ENCODE measurements around the gene GULP1. TPM values are rescaled to one million over a fixed set of nuclear protein-coding genes. Genes with fewer than 3 reads are reported as not detected.

The GULP1 gene
- total and polyA plus RNA-seq, 12 donors, result 5.8 to 122 (median 51.5) TPM

GRCh38 chr2:188332619-188333018 lies 40.9 kb downstream of the GULP1 start:
- H3K9me3 ChIP-seq (replicated peaks in 1 of 3), result no peaks in the 10 kb centered on the region
- TF ChIP-seq CTCF (IDR thresholded peaks at IDR 0.05) (no peak), POLR2A (IDR thresholded peaks at IDR 0.05) (no peak)
- intact Hi-C loops (cut with DNase I), result no loop called here
- H3K36me3 ChIP-seq (replicated peaks in 1 of 2), result no peaks in the 10 kb centered on the region
- peaks cover 0 to 34% of the 10 kb centered on the region in 2 donors for H3K4me1 ChIP-seq (replicated peaks in 1 of 2)
- WGBS, 4 donors, result 94 to 100% (median 96%) methylated on average over 2 of the region's 2 CpGs
- no peak for DNase-seq
- no peak overlapping the region for H3K4me3 ChIP-seq
- H3K27ac ChIP-seq, result no peak overlapping the region
- no peaks in the 10 kb centered on the region for H3K27me3 ChIP-seq

- Histone ChIP-seq H3K4me1 (replicated peaks in 1 of 2) (peaks cover 0 to 34% of the 10 kb centered on the region in 2 donors), H3K27me3 (no peaks in the 10 kb centered on the region), H3K9me3 (replicated peaks in 1 of 3) (no peaks in the 10 kb centered on the region), H3K4me3 (no peak overlapping the region), H3K36me3 (replicated peaks in 1 of 2) (no peaks in the 10 kb centered on the region), H3K27ac (no peak overlapping the region)
- 46 to 66% (median 48%) methylated on average over 5 of the region's 5 CpGs for WGBS, 4 donors
- TF ChIP-seq POLR2A (IDR thresholded peaks at IDR 0.05) (no peak), CTCF (IDR thresholded peaks at IDR 0.05) (no peak)
- intact Hi-C loops (cut with DNase I), result no loop called here
- DNase-seq, result no peak
Measured at GRCh38 chr2:188333751-188334524, 42.3 kb downstream of the GULP1 start.

GRCh38 chr2:188338463-188338862 lies 46.8 kb downstream of the GULP1 start:
- H3K36me3 ChIP-seq (replicated peaks in 1 of 2), result no peaks in the 10 kb centered on the region
- no peaks in the 10 kb centered on the region for H3K9me3 ChIP-seq (replicated peaks in 1 of 3)
- DNase-seq, result no peak
- 95 to 98% (median 96%) methylated on average over 3 of the region's 3 CpGs for WGBS, 4 donors
- no peaks in the 10 kb centered on the region for H3K27me3 ChIP-seq
- peaks cover 0 to 9% of the 10 kb centered on the region in 2 donors for H3K4me1 ChIP-seq (replicated peaks in 1 of 2)
- no peak overlapping the region for H3K4me3 ChIP-seq
- intact Hi-C loops (cut with DNase I), result no loop called here
- TF ChIP-seq CTCF (IDR thresholded peaks at IDR 0.05) (no peak), POLR2A (IDR thresholded peaks at IDR 0.05) (no peak)
- H3K27ac ChIP-seq, result no peak overlapping the region

GRCh38 chr2:188340257-188340656 lies 48.6 kb downstream of the GULP1 start:
- no peak for DNase-seq
- Histone ChIP-seq H3K27me3 (no peaks in the 10 kb centered on the region), H3K4me1 (replicated peaks in 1 of 2) (no peaks in the 10 kb centered on the region), H3K9me3 (replicated peaks in 1 of 3) (no peaks in the 10 kb centered on the region), H3K4me3 (no peak overlapping the region), H3K36me3 (replicated peaks in 1 of 2) (no peaks in the 10 kb centered on the region), H3K27ac (no peak overlapping the region)
- no peak for TF ChIP-seq POLR2A (IDR thresholded peaks at IDR 0.05)
- no peak for TF ChIP-seq CTCF (IDR thresholded peaks at IDR 0.05)
- WGBS, 4 donors, result 82 to 93% (median 89%) methylated on average over 3 of the region's 3 CpGs
- intact Hi-C loops (cut with DNase I), result no loop called here

Measured in adrenal gland (tissue), 12 donors.